Lower leg skin (tissue), 3 donors: Measurements from ENCODE around the gene CRMP1.

Experiments used
- POLR2A ChIP-seq, 2 donors: fragments of 450-650 bp; IDR thresholded peaks; one replicate each; pipeline ENCODE4 v1.6.1; 2016 to 2017; ENCODE audit warnings: antibody characterized with exemption in 2 of 2, mild to moderate bottlenecking in 1 of 2, moderate library complexity in 1 of 2
- TF ChIP-seq, protein P1 (sequence below), 3 donors: fragments of 450-650 bp; IDR thresholded peaks; one replicate each; pipeline ENCODE4 v1.5.1; 2016; ENCODE audit warnings: antibody characterized with exemption in 3 of 3, mild to moderate bottlenecking in 3 of 3, moderate library complexity in 2 of 3

GRCh38 chr4:5813882-5814255, 79.0 kb downstream of the CRMP1 start:
- TF ChIP-seq, protein P1, sequence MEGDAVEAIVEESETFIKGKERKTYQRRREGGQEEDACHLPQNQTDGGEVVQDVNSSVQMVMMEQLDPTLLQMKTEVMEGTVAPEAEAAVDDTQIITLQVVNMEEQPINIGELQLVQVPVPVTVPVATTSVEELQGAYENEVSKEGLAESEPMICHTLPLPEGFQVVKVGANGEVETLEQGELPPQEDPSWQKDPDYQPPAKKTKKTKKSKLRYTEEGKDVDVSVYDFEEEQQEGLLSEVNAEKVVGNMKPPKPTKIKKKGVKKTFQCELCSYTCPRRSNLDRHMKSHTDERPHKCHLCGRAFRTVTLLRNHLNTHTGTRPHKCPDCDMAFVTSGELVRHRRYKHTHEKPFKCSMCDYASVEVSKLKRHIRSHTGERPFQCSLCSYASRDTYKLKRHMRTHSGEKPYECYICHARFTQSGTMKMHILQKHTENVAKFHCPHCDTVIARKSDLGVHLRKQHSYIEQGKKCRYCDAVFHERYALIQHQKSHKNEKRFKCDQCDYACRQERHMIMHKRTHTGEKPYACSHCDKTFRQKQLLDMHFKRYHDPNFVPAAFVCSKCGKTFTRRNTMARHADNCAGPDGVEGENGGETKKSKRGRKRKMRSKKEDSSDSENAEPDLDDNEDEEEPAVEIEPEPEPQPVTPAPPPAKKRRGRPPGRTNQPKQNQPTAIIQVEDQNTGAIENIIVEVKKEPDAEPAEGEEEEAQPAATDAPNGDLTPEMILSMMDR (IDR thresholded peaks at IDR 0.05): no peak
- no peak for TF ChIP-seq POLR2A (IDR thresholded peaks at IDR 0.05)
